Ishikawa (cell line): ENCODE data around the gene DNAJC2.
A peak's percentile ranks its signal among the peaks of the same experiment; 100 is the strongest.

Experiments
- CEBPB ChIP-seq: IDR thresholded peaks from 2 replicates; pipeline ENCODE4 v1.6.1; 2012
- CREB1 ChIP-seq: IDR thresholded peaks from 2 replicates; pipeline ENCODE4 v1.6.1; 2012; ENCODE audit warnings: low read depth
- EGR1 ChIP-seq: IDR thresholded peaks from 2 replicates; pipeline ENCODE4 v1.6.1; 2012
- EP300 ChIP-seq: IDR thresholded peaks from 2 replicates; pipeline ENCODE4 v1.6.1; 2012; ENCODE audit warnings: borderline replicate concordance
- FOXM1 ChIP-seq: IDR thresholded peaks from 2 replicates; pipeline ENCODE4 v1.6.1; 2012; ENCODE audit warnings: low read depth, borderline replicate concordance
- MAX ChIP-seq: IDR thresholded peaks from 2 replicates; pipeline ENCODE4 v1.6.1; 2012
- NFIC ChIP-seq: IDR thresholded peaks from 2 replicates; pipeline ENCODE4 v1.6.1; 2012
- RAD21 ChIP-seq: IDR thresholded peaks from 2 replicates; pipeline ENCODE4 v1.6.1; 2012; ENCODE audit warnings: low read depth
- REST ChIP-seq: IDR thresholded peaks from 2 replicates; pipeline ENCODE4 v1.6.1; 2012; ENCODE audit warnings: low read depth, mild to moderate bottlenecking
- TAF1 ChIP-seq: IDR thresholded peaks from 2 replicates; pipeline ENCODE4 v1.6.1; 2012; ENCODE audit warnings: low read depth, mild to moderate bottlenecking
- TCF12 ChIP-seq: IDR thresholded peaks from 2 replicates; pipeline ENCODE4 v1.6.1; 2012; ENCODE audit warnings: low read depth
- TEAD4 ChIP-seq: IDR thresholded peaks from 2 replicates; pipeline ENCODE4 v1.6.1; 2012
- USF1 ChIP-seq: IDR thresholded peaks from 2 replicates; pipeline ENCODE4 v1.6.1; 2012
- YY1 ChIP-seq: IDR thresholded peaks from 2 replicates; pipeline ENCODE4 v1.6.1; 2012; ENCODE audit warnings: low read depth
- ZBTB7A ChIP-seq: IDR thresholded peaks from 2 replicates; pipeline ENCODE4 v1.6.1; 2012; ENCODE audit warnings: low read depth

The DNAJC2 gene, protein sequence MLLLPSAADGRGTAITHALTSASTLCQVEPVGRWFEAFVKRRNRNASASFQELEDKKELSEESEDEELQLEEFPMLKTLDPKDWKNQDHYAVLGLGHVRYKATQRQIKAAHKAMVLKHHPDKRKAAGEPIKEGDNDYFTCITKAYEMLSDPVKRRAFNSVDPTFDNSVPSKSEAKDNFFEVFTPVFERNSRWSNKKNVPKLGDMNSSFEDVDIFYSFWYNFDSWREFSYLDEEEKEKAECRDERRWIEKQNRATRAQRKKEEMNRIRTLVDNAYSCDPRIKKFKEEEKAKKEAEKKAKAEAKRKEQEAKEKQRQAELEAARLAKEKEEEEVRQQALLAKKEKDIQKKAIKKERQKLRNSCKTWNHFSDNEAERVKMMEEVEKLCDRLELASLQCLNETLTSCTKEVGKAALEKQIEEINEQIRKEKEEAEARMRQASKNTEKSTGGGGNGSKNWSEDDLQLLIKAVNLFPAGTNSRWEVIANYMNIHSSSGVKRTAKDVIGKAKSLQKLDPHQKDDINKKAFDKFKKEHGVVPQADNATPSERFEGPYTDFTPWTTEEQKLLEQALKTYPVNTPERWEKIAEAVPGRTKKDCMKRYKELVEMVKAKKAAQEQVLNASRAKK

DNA sequence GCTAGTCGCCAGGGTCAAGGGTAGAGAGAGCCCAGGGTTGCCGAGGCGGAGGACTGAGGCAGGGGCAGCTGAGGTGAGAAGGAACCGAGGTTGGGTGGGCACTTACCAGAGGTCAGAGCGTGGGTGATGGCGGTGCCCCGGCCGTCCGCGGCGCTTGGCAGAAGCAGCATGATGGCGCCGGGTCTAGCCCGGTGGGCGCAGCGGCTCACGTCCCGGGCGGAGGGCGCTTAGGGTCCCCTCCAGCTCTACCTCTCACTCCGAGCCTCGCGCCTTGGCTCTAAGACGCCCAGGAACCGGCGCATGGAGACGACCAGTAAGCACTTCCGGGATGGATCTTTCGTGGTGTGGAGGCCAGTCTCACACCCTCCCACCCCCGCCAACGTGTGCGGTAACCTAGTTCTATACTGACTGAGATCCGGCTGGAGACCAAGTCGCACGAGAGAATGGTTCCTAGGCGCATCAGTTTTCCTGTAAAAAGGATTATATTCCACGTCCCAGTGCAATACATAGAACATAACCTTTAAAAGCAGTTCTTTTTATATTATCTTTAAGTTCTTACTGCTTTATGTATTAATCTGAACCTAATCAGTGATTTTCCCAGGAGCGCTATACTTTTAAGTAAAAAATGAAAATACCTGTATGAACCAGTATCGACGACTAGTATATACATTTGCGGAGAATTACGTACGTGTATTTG is at the start of gene DNAJC2:
Gene DNAJC2 (minus strand): TSS at position 315 of the 697 bp plus-strand sequence. CDS start 145 bp downstream, at position 170.
- TF ChIP-seq CREB1, result peak; percentile 67
- TF ChIP-seq CEBPB, result no peak
- TF ChIP-seq MAX, result peak; percentile 97
- peak; percentile 91 for TF ChIP-seq EGR1
- TF ChIP-seq RAD21, result no peak
- no peak for TF ChIP-seq REST
- TF ChIP-seq TAF1, result peak; percentile 81
- TF ChIP-seq YY1, result peak; percentile 78
- no peak for TF ChIP-seq ZBTB7A
- TF ChIP-seq USF1, result peak; percentile 70
- TF ChIP-seq NFIC, result 0 out of 2 replicates have a peak, but pooled peaks have one; percentile 21
- TF ChIP-seq TCF12, result peak; percentile 71; the same call in 1 of the 2 replicates
- no peak for TF ChIP-seq FOXM1
- peak; percentile 35; the same call in 1 of the 2 replicates for TF ChIP-seq EP300
- no peak for TF ChIP-seq TEAD4

GRCh38 chr7:103391976-103392375 is 47.4 kb upstream of the DNAJC2 start:
- TF ChIP-seq CEBPB, result no peak
- TF ChIP-seq ZBTB7A, result no peak
- no peak for TF ChIP-seq TEAD4
- no peak for TF ChIP-seq TCF12
- no peak for TF ChIP-seq NFIC
- TF ChIP-seq TAF1, result no peak
- no peak for TF ChIP-seq MAX
- no peak for TF ChIP-seq USF1
- no peak for TF ChIP-seq CREB1
- TF ChIP-seq RAD21, result no peak
- TF ChIP-seq FOXM1, result no peak
- TF ChIP-seq YY1, result no peak
- TF ChIP-seq REST, result no peak
- no peak for TF ChIP-seq EGR1

DNA sequence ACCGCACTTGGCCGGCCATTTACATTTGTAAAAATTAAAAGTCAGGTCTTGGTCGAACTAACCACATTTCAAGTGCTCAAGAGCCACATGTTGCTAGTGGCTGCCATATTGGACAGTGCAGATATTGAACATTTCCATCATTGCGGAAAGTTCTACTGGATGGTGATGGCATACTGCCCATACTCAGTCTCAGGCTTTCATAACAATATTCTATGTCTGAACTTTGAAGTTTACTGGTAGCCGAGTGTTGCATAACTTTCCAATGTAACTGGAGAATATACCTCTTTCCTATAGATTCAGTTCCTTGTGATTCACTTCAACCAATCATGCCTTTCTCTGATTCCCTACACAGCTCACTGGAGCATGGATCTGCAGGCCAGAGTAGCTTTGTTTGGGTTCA is 46.6 kb upstream of the DNAJC2 start:
- TF ChIP-seq NFIC (no peak), CEBPB (no peak), REST (no peak), CREB1 (no peak), FOXM1 (no peak), RAD21 (no peak), YY1 (no peak), EP300 (no peak), ZBTB7A (no peak), TAF1 (no peak), TCF12 (no peak), EGR1 (no peak), TEAD4 (no peak), MAX (no peak), USF1 (no peak)
